Neural cell (in vitro differentiated cells): ENCODE results near the gene OXER1. TPM values are rescaled to one million over a fixed set of nuclear protein-coding genes. Genes with fewer than 3 reads are reported as not detected.

Experiments
- H2AFZ ChIP-seq: fragments of 200-600, 300-800 bp; sonication (generic), shearing (Covaris generic); 2 replicates; pipeline ENCODE4 v1.6.0; 2014; ENCODE audit warnings: low read depth, mild to moderate bottlenecking, antibody characterized with exemption, low read length, moderate library complexity
- H3F3A ChIP-seq: fragments of 200-600 bp; shearing (Covaris generic); 2 replicates; pipeline ENCODE4 v1.6.1; 2016; ENCODE audit warnings: mild to moderate bottlenecking, moderate library complexity, mixed read lengths, antibody characterized with exemption, low read length; ENCODE audit not compliant: insufficient read depth, poor library complexity, severe bottlenecking
- H3K27ac ChIP-seq: fragments of 200-600, 300-800 bp; sonication (generic), shearing (Covaris generic); 2 replicates; pipeline ENCODE4 v1.5.1; 2014; ENCODE audit warnings: mild to moderate bottlenecking, low read length, moderate library complexity
- H3K27me3 ChIP-seq: fragments of 300-800, 200-600 bp; sonication (generic), shearing (Covaris generic); 2 replicates; pipeline ENCODE4 v1.6.0; 2014; ENCODE audit warnings: mild to moderate bottlenecking, low read depth, low read length, moderate library complexity; ENCODE audit not compliant: insufficient read depth
- H3K36me3 ChIP-seq: fragments of 300-800, 200-600 bp; sonication (generic), shearing (Covaris generic); 2 replicates; pipeline ENCODE4 v1.5.1; 2014; ENCODE audit warnings: mild to moderate bottlenecking, antibody characterized with exemption, low read length, moderate library complexity; ENCODE audit not compliant: insufficient read depth
- H3K4me2 ChIP-seq: fragments of 300-800, 200-600 bp; sonication (generic), shearing (Covaris generic); 2 replicates; pipeline ENCODE4 v1.6.0; 2014; ENCODE audit warnings: mild to moderate bottlenecking, low read length
- H3K4me3 ChIP-seq: fragments of 300-800, 200-600 bp; sonication (generic), shearing (Covaris generic); 2 replicates; pipeline ENCODE4 v1.5.1; 2014; ENCODE audit warnings: mild to moderate bottlenecking, low read length, moderate library complexity
- H3K79me2 ChIP-seq: fragments of 200-600 bp; shearing (Covaris generic); replicated peaks from 2 replicates; pipeline ENCODE4 v1.6.0; 2014; ENCODE audit warnings: mild to moderate bottlenecking, low read length, moderate library complexity; ENCODE audit not compliant: insufficient read depth
- H3K9ac ChIP-seq: fragments of 300-800, 200-600 bp; sonication (generic), shearing (Covaris generic); 2 replicates; pipeline ENCODE4 v1.6.1; 2016; ENCODE audit warnings: mild to moderate bottlenecking, low read length, mixed read lengths
- H3K9me2 ChIP-seq: fragments of 200-600 bp; shearing (Covaris generic); 2 replicates; pipeline ENCODE4 v1.6.1; 2016; ENCODE audit warnings: mild to moderate bottlenecking, low read length, mixed read lengths; ENCODE audit not compliant: insufficient read depth
- H3K9me3 ChIP-seq: fragments of 200-600, 300-800 bp; sonication (generic), shearing (Covaris generic); 2 replicates; pipeline ENCODE4 v1.6.1; 2016; ENCODE audit warnings: mild to moderate bottlenecking, mixed run types, low read length, moderate library complexity, mixed read lengths
- H4K20me1 ChIP-seq: fragments of 200-600 bp; shearing (Covaris generic); 2 replicates; pipeline ENCODE4 v1.6.1; 2016; ENCODE audit warnings: mild to moderate bottlenecking, mixed run types; ENCODE audit not compliant: insufficient read depth
- CTCF ChIP-seq: fragments of 450-650 bp; IDR thresholded peaks from 2 replicates; pipeline ENCODE4 v1.5.1; 2014; ENCODE audit warnings: antibody characterized with exemption, mild to moderate bottlenecking, moderate library complexity; ENCODE audit not compliant: poor library complexity, severe bottlenecking
- EP300 ChIP-seq: fragments of 450-650 bp; conservative IDR thresholded peaks from 2 replicates; pipeline ENCODE4 v1.6.1; 2014; ENCODE audit warnings: antibody characterized with exemption, mild to moderate bottlenecking, moderate library complexity; ENCODE audit not compliant: poor library complexity, severe bottlenecking
- EZH2 ChIP-seq: fragments of 200-600, 300-800 bp; shearing (Covaris generic), sonication (generic); IDR thresholded peaks from 2 replicates; pipeline ENCODE4 v1.6.1; 2014; ENCODE audit warnings: antibody characterized with exemption, low read length, borderline replicate concordance, mild to moderate bottlenecking; ENCODE audit not compliant: insufficient read depth, poor library complexity, severe bottlenecking
- MXI1 ChIP-seq: fragments of 450-650 bp; conservative IDR thresholded peaks from 2 replicates; pipeline ENCODE4 v1.6.1; 2014; ENCODE audit warnings: antibody characterized with exemption, mild to moderate bottlenecking; ENCODE audit not compliant: poor library complexity, severe bottlenecking
- POLR2AphosphoS5 ChIP-seq: IDR thresholded peaks from 2 replicates; pipeline ENCODE4 v1.6.1; 2012
- RAD21 ChIP-seq: fragments of 450-650 bp; conservative IDR thresholded peaks from 2 replicates; pipeline ENCODE4 v1.6.1; 2014; ENCODE audit warnings: antibody characterized with exemption, mild to moderate bottlenecking, moderate library complexity
- REST ChIP-seq: IDR thresholded peaks from 2 replicates; pipeline ENCODE4 v1.6.1; 2012; ENCODE audit warnings: borderline replicate concordance
- SMC3 ChIP-seq: fragments of 450-650 bp; conservative IDR thresholded peaks from 2 replicates; pipeline ENCODE4 v1.6.1; 2014; ENCODE audit warnings: antibody characterized with exemption, mild to moderate bottlenecking, moderate library complexity; ENCODE audit not compliant: poor library complexity
- TAF1 ChIP-seq: IDR thresholded peaks from 2 replicates; pipeline ENCODE4 v1.6.1; 2012; ENCODE audit warnings: low read depth
- polyA plus RNA-seq: library from polyadenylated mRNA; depleted of rRNA; stranded (reverse); fragments of >200 nt; gene quantifications from 2 replicates; pipeline ENCODE4 v1.2.3, GENCODE V29; 2014

OXER1 gene
- polyA plus RNA-seq, 1 donor from 2014 or later = not detected

- H3K4me2 ChIP-seq = no peak overlapping the region
- no peaks in the 10 kb centered on the region for H3K27me3 ChIP-seq
- no peaks in the 10 kb centered on the region for H3K36me3 ChIP-seq
- no peaks in the 10 kb centered on the region for H4K20me1 ChIP-seq
- H3K27ac ChIP-seq = no peak overlapping the region
- no peaks in the 10 kb centered on the region for H3F3A ChIP-seq
- H3K4me3 ChIP-seq = no peak overlapping the region
- H3K9me3 ChIP-seq = no peaks in the 10 kb centered on the region
- H3K9ac ChIP-seq = no peak overlapping the region
- H2AFZ ChIP-seq = no peak overlapping the region
- no peaks in the 10 kb centered on the region for H3K9me2 ChIP-seq
- H3K79me2 ChIP-seq = no peaks in the 10 kb centered on the region
- TF ChIP-seq RAD21 (no peak), EP300 (no peak), CTCF (no peak), MXI1 (no peak), SMC3 (no peak), POLR2AphosphoS5 (no peak), TAF1 (no peak), REST (no peak), EZH2 (no peak)
Observed at GRCh38 chr2:42726680-42727079, 37.3 kb downstream of the OXER1 start.

- H3K27me3 ChIP-seq = no peaks in the 10 kb centered on the region
- TF ChIP-seq MXI1 (no peak), REST (no peak), POLR2AphosphoS5 (no peak), EZH2 (no peak), RAD21 (no peak), EP300 (no peak), CTCF (no peak), TAF1 (no peak), SMC3 (no peak)
- no peaks in the 10 kb centered on the region for H3K36me3 ChIP-seq
- H3K27ac ChIP-seq = no peak overlapping the region
- no peaks in the 10 kb centered on the region for H3K9me3 ChIP-seq
- no peaks in the 10 kb centered on the region for H4K20me1 ChIP-seq
- no peak overlapping the region for H3K4me2 ChIP-seq
- no peak overlapping the region for H2AFZ ChIP-seq
- H3K9ac ChIP-seq = no peak overlapping the region
- H3F3A ChIP-seq = no peaks in the 10 kb centered on the region
- H3K79me2 ChIP-seq = no peaks in the 10 kb centered on the region
- H3K4me3 ChIP-seq = no peak overlapping the region
- H3K9me2 ChIP-seq = no peaks in the 10 kb centered on the region
Observed at GRCh38 chr2:42725657-42726056, 38.3 kb downstream of the OXER1 start.
